HG03558 (cell line): ENCODE results near the gene MYH4.

Source experiments
- ATAC-seq: cut with Tn5 transposase; IDR thresholded peaks from one replicate; pipeline ENCODE4 v1.9.1; 2021; ENCODE audit warnings: moderate number of reproducible peaks; ENCODE audit not compliant: unreplicated experiment; ENCODE audit errors: extremely low read depth

The MYH4 gene

DNA sequence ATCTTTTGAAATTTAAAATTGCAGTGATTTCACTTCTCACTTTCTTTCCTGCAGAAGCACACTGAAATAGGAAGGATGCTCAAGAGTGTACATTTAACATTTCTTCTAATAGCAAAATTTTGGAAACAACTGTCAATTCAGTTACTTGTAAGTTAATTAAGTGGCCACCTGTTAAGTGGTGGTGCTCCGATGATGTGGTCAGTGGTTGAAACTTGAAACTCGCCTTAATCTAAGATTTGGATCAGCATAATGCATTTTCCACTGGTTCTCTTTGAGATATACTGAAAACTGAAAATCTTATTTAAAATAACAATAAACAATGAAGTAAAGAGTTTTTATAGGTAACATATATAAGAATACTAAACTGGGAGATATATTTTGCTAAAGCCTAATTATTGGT, 40.6 kb downstream of the MYH4 start:
- ATAC-seq = no peak

DNA sequence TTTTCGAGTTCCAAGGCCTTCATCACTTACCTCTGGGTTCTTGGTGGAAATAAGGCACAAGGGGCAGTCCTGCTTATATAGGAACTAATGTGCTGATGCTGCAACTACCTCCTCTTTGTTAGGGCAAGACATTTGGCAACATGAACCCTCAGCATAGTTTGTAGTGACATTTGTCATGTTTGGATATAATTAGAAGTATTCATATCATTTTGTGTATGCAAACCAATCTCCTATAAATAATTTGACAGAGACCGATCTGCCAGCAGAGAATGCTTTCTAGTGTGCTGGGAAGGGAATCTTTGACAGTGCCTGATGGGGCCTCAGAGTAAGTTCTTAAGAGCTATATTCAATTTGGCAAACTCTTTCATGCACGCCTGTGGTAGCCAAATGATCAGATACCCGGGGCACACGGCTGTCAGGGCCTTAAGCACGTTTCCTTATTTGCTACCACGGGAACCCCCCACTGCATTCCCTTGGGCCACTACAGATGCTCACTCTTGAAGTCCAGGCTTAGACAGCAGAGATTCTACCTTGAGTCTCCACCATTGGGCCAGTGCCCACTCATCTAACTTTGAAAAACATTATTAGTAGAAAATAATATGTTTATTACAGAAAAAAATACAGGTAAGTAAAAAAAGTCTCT, 47.3 kb downstream of the MYH4 start, which contains the start of gene MYH8:
MYH8 (minus strand) TSS at position 51 of the 643 bp plus-strand sequence. CDS start 1,723 bp downstream, outside the sequence.
- no peak for ATAC-seq

- ATAC-seq = no peak
These were observed 48.1 kb downstream of the MYH4 start for GRCh38 chr17:10421211-10421610.

DNA sequence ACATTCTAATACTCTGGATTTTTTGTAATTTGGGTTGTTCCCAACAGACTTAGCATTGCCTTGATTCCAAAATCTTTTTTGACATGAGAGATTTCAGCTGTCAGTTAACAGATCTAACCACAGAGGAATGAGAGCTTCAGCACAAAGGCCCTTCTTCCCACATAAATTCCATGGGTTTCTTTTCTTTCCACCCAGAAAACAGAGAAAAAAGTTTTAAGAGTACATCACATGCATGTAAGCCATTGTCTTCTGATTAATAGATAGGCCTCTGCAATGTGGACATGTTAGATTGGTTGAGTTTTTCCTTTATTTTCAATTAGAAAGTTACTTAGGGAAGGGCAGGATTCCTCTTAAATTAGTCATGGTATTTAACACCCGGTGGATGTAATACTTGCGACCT, 48.5 kb downstream of the MYH4 start:
- no peak for ATAC-seq

DNA sequence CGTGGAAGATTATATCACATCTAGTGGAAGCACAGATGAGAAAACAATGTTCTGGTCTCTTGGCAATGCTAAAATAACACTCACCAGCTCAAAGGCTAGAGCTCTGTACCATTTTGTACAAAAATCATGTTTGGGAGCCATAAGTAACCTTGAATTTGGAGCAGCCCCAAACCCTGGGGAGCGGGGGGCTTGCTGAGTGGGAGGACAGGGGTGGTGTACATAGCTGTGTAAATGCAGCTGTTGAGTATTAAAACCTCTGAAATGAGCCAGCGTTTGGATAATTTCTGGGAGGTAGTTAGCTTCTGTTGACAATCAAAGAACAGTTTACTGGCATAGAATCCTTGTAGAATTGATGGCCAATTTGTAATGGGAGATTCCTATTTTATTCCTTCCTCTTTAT, 51.9 kb downstream of the MYH4 start:
- no peak for ATAC-seq

DNA sequence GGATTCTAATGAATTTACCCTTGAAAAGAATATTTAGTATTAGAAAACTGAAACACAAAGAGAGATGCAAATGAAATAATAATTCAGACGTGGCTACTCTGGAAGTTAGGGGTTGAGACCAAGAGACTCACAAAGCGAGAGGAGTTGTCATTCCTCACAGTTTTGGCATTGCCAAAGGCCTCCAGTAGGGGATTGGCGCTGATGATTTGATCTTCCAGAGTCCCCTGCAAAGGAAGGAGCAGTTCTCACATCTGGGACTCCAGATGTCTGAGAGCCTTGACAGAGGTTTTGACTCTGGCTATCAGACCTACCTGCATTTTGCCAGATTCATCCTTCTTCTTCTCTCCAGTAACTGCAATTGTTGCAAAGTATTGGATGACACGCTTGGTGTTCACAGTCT, 54.2 kb downstream of the MYH4 start:
- no peak for ATAC-seq

DNA sequence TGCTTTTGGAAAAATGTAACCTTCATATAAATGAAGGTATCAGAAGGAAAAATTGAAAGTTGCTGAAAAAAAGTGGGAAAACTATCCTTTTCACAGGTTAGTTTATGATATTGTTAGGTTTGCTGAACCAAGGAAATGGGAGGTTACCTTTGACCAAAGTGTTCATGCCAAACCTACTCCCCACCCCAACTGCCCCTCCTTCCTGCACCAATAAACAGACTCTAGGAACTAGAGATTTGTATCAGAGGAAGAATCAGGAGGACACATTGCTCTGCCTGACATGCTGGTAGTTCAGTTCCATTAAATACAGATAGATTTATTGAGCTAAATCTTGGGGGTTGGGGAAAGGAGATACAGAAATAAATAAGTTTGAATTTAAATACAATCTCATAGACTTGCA, 65.8 kb downstream of the MYH4 start:
- ATAC-seq = no peak

GRCh38 chr17:10398352-10398751, 71.0 kb downstream of the MYH4 start:
- no peak for ATAC-seq

DNA sequence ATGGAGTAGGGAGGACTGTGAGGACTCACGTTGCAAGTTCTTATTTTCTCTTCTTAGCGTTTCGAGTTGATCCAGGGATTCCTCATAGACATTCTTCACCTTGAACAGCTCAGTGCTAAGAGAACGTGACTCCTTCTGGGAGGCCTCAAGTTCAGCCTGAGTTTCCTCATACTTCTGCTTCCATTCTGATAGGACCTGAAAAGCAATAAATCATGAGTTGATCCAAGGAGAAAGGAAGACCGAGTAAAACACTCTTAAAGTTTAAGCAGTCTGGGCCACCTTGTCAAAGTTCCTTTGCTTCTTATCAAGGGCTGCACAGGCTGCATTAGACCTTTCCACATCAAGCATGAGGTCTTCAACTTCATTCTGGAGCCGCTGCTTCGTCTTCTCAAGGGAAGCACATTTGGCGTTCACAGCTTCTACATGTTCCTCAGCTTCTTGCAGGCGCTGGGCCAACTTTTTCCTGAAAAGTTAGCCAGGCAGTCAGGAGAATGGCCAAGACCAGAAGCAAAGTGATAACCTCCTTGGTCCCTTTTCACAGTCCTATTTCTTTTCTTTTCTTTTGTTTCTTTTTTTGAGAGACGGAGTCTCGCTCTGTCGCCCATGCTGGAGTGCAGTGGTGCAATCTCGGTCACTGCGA, 72.7 kb downstream of the MYH4 start:
- ATAC-seq = no peak

GRCh38 chr17:10394201-10394887, 75.0 kb downstream of the MYH4 start:
- ATAC-seq = peak; percentile 78
